Omental fat pad (tissue), 4 donors: ENCODE data around the gene SHROOM3. TPM values are rescaled to one million over a fixed set of nuclear protein-coding genes. Genes with fewer than 3 reads are reported as not detected.

Experiments
- ATAC-seq: fragments of 150-250 bp; one replicate; pipeline ENCODE4 v1.9.1; 2016; ENCODE audit warnings: mild to moderate bottlenecking, moderate library complexity; ENCODE audit not compliant: low FRiP score
- DNase-seq: peaks from one replicate; pipeline ENCODE4 v3.0.0-alpha.2; 2019; ENCODE audit warnings: low spot score
- small RNA-seq: library from RNA; depleted of rRNA; stranded (forward); fragments of <200 nt; gene quantifications from one replicate; pipeline ENCODE3, GENCODE V24; 2016
- total RNA-seq, 4 donors: library from RNA; depleted of rRNA; stranded (reverse); fragments of >200 nt; gene quantifications; one replicate each; pipeline ENCODE4 v1.1.0, GENCODE V29; 2016
- TF ChIP-seq, protein P1 (sequence below), 3 donors: fragments of 450-650 bp; IDR thresholded peaks; one replicate each; pipeline ENCODE4 v1.5.1; 2016 to 2017; ENCODE audit warnings: antibody characterized with exemption in 3 of 3, mild to moderate bottlenecking in 3 of 3, moderate library complexity in 2 of 3

SHROOM3 gene
- total RNA-seq, 4 donors from 2014 or later = 1.3 to 12.2 (median 3.1) TPM

DNA sequence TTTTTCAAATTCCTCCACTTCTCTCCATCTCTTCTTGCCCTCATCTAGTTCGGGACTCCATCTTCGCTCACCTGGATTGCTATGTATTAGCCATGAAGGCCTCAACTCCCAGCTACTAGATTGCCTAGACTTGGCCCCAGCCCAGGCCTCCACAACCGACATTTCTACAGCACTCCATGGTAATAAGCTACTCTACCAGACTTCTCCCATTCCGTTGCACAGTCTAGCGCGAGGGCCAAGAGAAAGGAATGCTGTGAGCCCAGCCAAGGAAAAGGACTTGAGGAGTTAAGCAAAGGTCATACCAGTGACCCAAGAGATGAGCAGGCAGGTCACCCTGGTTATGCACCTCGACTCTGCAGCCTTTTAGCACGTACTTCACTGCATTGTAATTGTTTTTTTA is 387.3 kb downstream of the SHROOM3 start:
- no peak for ATAC-seq

DNA sequence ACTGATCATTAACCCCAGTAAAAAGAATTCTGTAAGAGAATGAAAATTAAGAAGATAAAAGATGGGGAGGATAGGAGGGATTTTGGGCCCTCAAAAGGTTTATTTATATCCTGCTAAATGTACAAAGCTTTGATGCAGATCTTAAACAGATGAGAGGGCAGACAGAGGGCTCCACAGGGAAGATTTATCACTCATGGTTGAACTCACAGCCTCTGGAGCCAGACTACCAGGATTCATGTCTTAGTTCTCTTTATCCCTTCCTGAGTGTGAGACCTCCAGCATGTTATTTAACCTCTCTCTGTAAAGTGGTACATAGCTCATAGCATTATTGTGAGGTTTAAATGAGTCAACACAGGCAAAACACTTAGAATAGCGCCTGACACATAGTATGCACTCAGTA is 388.5 kb downstream of the SHROOM3 start:
- TF ChIP-seq, protein P1, sequence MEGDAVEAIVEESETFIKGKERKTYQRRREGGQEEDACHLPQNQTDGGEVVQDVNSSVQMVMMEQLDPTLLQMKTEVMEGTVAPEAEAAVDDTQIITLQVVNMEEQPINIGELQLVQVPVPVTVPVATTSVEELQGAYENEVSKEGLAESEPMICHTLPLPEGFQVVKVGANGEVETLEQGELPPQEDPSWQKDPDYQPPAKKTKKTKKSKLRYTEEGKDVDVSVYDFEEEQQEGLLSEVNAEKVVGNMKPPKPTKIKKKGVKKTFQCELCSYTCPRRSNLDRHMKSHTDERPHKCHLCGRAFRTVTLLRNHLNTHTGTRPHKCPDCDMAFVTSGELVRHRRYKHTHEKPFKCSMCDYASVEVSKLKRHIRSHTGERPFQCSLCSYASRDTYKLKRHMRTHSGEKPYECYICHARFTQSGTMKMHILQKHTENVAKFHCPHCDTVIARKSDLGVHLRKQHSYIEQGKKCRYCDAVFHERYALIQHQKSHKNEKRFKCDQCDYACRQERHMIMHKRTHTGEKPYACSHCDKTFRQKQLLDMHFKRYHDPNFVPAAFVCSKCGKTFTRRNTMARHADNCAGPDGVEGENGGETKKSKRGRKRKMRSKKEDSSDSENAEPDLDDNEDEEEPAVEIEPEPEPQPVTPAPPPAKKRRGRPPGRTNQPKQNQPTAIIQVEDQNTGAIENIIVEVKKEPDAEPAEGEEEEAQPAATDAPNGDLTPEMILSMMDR (IDR thresholded peaks at IDR 0.05) = no peak
- no peak for ATAC-seq
- DNase-seq = no peak

More for the DNA sequence above, 387.3 kb downstream of the SHROOM3 start:
- DNase-seq = no peak
- TF ChIP-seq, protein P1 (IDR thresholded peaks at IDR 0.05) = no peak

DNA sequence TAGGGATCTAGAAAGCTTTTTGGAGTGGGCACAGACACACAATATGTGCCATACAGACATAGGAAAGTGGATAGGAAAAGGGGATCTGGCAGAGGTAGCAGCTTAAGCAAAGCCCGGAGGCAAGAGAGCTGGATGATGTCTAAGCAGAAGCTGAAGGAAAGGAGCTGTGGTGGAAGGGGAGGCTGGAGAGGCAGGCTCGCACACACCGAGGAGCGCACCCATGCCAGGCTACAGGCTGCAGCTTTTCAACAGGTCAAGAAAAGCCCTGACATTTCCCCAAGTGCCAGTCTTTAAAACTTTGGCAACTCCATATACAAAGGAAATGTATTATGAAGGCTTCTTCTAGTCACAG is 395.6 kb downstream of the SHROOM3 start:
- no peak for DNase-seq
- TF ChIP-seq, protein P1 (IDR thresholded peaks at IDR 0.05) = no peak

DNA sequence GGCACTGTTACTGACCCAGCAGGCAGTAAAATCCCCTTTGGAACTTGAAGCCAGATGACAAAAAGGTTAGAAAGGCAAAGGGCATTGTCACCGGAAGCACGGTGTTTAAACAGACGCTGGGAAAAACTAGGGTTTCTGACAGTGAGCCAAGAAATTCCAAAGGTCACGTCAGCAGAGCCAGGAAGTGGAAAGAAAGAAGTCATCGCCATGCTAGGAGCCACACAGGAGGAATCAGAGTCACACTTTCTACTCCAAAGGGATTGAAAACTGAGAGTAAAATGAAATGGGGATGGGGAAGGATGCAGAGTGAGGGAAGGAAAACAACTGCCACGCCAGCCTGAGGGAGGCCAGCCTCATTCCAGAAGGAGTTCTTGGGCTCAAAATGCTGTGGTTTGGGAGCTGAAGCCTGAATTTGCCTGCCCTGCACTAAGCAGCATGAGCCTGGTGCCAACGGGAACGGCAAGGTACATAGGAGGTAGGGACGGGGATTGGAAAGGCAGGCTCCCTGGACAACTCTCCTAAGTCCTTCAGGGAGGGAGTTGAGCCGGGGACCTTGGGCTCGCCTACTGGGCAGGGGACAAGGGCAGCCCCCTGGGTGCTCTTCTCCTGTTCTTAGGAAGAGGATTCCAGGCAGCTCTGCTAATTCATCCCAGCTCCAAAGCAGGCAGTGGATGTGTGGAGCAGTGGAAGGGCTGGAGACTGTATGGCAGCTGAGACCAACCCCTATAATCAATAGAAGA is 396.1 kb downstream of the SHROOM3 start:
- TF ChIP-seq, protein P1 (IDR thresholded peaks at IDR 0.05) = no peak
- no peak for DNase-seq

More for the DNA sequence above, 395.6 kb downstream of the SHROOM3 start:
- no peak for ATAC-seq

DNA sequence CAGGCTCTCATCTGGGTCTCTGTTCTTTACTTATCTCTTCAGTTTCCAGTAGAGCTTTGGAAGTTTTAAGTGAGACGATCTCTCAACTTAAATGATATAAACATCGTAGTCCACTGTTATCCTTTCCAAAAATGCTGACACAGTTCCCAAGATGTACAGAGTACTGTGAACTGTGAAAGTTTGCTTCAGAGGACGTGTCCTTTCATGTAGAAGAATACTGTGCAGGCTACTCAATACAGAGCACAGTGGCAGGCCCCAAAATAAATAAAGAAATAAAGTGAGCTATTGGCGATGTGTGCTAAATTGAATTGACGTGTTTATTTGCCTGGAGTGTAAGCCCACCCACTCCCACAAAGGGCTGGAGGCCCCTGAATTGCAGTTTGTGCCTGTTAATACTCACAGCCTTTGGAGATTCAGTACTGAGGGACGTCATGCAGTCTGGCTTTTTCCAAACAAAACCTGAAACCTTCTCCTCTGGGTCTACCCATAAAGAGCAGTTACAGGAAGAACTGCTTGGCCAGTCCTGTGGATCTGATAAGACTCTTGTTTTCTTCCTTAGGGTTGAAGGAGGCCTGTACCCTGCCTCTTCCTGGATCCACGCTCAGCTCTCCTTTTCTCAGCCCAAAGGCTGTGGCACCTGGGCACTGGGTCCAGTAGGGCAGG is 396.8 kb downstream of the SHROOM3 start:
- ATAC-seq (no peak), DNase-seq (no peak)
- TF ChIP-seq, protein P1 (IDR thresholded peaks at IDR 0.05) = no peak

More for the DNA sequence above, 396.1 kb downstream of the SHROOM3 start:
- ATAC-seq = peak; percentile 62

Small RNA genes within 50 kb of the gene (small RNA-seq; reads per million reads assigned to genes)
- gene MIR4450 (not detected), gene RF00278 (not detected), gene RNU6-145P (not detected)

Other genes starting within 250 kb of the SHROOM3 start
- gene SCARB2, start 221.4 kb upstream of the SHROOM3 start, total RNA-seq = 100 to 1,000 TPM; 106 to 174 (median 172) TPM
- 1 to 10 TPM; 1.7 to 7.8 (median 3.1) TPM for gene FAM47E, start 183.5 kb upstream of the SHROOM3 start, total RNA-seq
- gene STBD1, start 128.5 kb upstream of the SHROOM3 start, total RNA-seq = 10 to 100 TPM; 12.8 to 49.3 (median 24.9) TPM
- under 1 TPM in 3 of 4 donors, not detected in 1; 0.32 to 0.75 (median 0.48) TPM for gene CCDC158, start 14.1 kb upstream of the SHROOM3 start, total RNA-seq